ENCODE measurements around the gene ACBD6.

GRCh38 chr1:180271272-180272255 lies 230.8 kb downstream of the ACBD6 start:
- TF ChIP-seq POLR2A (IDR thresholded peaks at IDR 0.05; ENCODE audit: low read depth, low read length) (no peak), POLR2AphosphoS5 (IDR thresholded peaks at IDR 0.05; ENCODE audit: low read depth, low read length) (no peak)

Data from GM12892 (cell line).